ENCODE results near the gene SCAPER. TPM values are rescaled to one million over a fixed set of nuclear protein-coding genes. Genes with fewer than 3 reads are reported as not detected.

SCAPER gene
- total and polyA plus RNA-seq, 10 of the 15 experiments (the other 5 are each of a cell fraction or from before 2014, with no cell fraction given): 1.0 to 7.7 (median 3.9) TPM

DNA sequence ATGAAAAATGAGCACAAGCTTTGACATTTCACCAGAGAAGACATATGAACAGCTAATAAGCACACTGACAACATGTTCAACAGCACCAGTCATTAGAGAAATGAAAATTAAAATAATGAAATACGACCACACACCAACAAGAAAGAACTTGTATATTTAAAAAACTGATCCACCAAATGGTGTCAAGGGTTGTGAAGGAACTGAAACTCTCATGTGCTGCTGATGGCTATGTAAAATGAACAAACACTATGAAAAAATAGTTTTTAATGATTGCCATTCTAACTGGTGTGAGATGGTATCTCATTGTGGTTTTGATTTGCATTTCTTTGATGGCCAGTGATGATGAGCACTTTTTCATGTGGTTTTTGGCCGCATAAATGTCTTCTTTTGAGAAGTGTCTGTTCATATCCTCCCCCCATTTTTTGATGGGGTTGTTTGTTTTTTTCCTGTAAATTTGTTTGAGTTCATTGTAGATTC is 193.8 kb downstream of the SCAPER start (continued):
- TF ChIP-seq, protein P1, sequence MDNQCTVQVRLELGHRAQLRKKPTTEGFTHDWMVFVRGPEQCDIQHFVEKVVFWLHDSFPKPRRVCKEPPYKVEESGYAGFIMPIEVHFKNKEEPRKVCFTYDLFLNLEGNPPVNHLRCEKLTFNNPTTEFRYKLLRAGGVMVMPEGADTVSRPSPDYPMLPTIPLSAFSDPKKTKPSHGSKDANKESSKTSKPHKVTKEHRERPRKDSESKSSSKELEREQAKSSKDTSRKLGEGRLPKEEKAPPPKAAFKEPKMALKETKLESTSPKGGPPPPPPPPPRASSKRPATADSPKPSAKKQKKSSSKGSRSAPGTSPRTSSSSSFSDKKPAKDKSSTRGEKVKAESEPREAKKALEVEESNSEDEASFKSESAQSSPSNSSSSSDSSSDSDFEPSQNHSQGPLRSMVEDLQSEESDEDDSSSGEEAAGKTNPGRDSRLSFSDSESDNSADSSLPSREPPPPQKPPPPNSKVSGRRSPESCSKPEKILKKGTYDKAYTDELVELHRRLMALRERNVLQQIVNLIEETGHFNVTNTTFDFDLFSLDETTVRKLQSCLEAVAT (IDR thresholded peaks at IDR 0.05): peak; percentile 98
- TF ChIP-seq RAD21 (IDR thresholded peaks at IDR 0.05; ENCODE audit: insufficient read depth, low read depth, low read length) (no peak), HCFC1 (IDR thresholded peaks at IDR 0.05; ENCODE audit: low read length) (no peak), POU2F2 (IDR thresholded peaks at IDR 0.05; ENCODE audit: borderline replicate concordance, low read depth, low read length) (peak; percentile 92; the same call in 2 of the 3 replicates), GABPA (IDR thresholded peaks at IDR 0.05; ENCODE audit: low read depth) (no peak), SUZ12 (IDR thresholded peaks at IDR 0.05; ENCODE audit: unreplicated experiment) (no peak), ASH2L (IDR thresholded peaks at IDR 0.05; ENCODE audit: borderline replicate concordance, low read depth) (no peak), ZNF274 (IDR thresholded peaks at IDR 0.05; ENCODE audit: insufficient read depth, insufficient read length) (no peak), SMAD1 (IDR thresholded peaks at IDR 0.05; ENCODE audit: low read depth, partially characterized antibody) (peak; percentile 83), EGR1 (IDR thresholded peaks at IDR 0.05; ENCODE audit: borderline replicate concordance in 1 of 2, low read depth in 2 of 2, low read length in 2 of 2) (no peak), TCF12 (IDR thresholded peaks at IDR 0.05; ENCODE audit: low read depth, low read length) (0 out of 2 replicates have a peak, but pooled peaks have one; percentile 15), TBL1XR1 (IDR thresholded peaks at IDR 0.05; ENCODE audit: low read depth, low read length) (0 out of 2 replicates have a peak, but pooled peaks have one; percentile 54), EP300 (IDR thresholded peaks at IDR 0.05; ENCODE audit: borderline replicate concordance in 1 of 2, control insufficient read depth in 1 of 2, low read depth in 2 of 2, low read length in 2 of 2) (peak; percentile 83 to 94; a peak in 3 of 4 replicates), REST (IDR thresholded peaks at IDR 0.05; ENCODE audit: low read depth, low read length) (no peak), KDM1A (IDR thresholded peaks at IDR 0.05; ENCODE audit: borderline replicate concordance) (no peak), SPI1 (IDR thresholded peaks at IDR 0.05; ENCODE audit: borderline replicate concordance, insufficient read depth, low read depth, low read length) (peak; percentile 92), JUNB (IDR thresholded peaks at IDR 0.05) (peak; percentile 23; the same call in 1 of the 2 replicates), PAX8 (IDR thresholded peaks at IDR 0.05) (0 out of 2 replicates have a peak, but pooled peaks have one; percentile 68), SIX5 (IDR thresholded peaks at IDR 0.05; ENCODE audit: low read depth, low read length, severe bottlenecking) (no peak)
- TF ChIP-seq, protein P2, sequence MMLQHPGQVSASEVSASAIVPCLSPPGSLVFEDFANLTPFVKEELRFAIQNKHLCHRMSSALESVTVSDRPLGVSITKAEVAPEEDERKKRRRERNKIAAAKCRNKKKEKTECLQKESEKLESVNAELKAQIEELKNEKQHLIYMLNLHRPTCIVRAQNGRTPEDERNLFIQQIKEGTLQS (IDR thresholded peaks at IDR 0.05; ENCODE audit: borderline replicate concordance, extremely low read depth, low read depth, low read length): no peak
- TF ChIP-seq, protein P3, sequence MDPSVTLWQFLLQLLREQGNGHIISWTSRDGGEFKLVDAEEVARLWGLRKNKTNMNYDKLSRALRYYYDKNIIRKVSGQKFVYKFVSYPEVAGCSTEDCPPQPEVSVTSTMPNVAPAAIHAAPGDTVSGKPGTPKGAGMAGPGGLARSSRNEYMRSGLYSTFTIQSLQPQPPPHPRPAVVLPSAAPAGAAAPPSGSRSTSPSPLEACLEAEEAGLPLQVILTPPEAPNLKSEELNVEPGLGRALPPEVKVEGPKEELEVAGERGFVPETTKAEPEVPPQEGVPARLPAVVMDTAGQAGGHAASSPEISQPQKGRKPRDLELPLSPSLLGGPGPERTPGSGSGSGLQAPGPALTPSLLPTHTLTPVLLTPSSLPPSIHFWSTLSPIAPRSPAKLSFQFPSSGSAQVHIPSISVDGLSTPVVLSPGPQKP (IDR thresholded peaks at IDR 0.05; ENCODE audit: low read depth, low read length): no peak
- TF ChIP-seq, protein P4, sequence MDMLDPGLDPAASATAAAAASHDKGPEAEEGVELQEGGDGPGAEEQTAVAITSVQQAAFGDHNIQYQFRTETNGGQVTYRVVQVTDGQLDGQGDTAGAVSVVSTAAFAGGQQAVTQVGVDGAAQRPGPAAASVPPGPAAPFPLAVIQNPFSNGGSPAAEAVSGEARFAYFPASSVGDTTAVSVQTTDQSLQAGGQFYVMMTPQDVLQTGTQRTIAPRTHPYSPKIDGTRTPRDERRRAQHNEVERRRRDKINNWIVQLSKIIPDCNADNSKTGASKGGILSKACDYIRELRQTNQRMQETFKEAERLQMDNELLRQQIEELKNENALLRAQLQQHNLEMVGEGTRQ (IDR thresholded peaks at IDR 0.05; ENCODE audit: borderline replicate concordance, low read depth, low read length): no peak

Data from GM12878 (cell line).